Esophagus muscularis mucosa (tissue), 4 donors: ENCODE measurements around the gene ELAPOR2. TPM values are rescaled to one million over a fixed set of nuclear protein-coding genes. Genes with fewer than 3 reads are reported as not detected.

Source experiments
- DNase-seq: peaks from one replicate; pipeline ENCODE4 v3.0.0-alpha.2; 2017; ENCODE audit errors: extremely low spot score
- H3K27ac ChIP-seq, 4 donors: fragments of 200-600 bp; sonication (generic); replicated peaks in 1 of 4; 1 replicate in 3 of 4; 2 replicates in 1 of 4; pipeline ENCODE4 v1.5.1; 2016 to 2019; ENCODE audit warnings: mild to moderate bottlenecking in 1 of 4
- H3K27me3 ChIP-seq, 4 donors: fragments of 200-600 bp; sonication (generic); one replicate each; pipeline versions ENCODE4 v1.5.1 to v1.6.0; 2016 to 2019
- H3K36me3 ChIP-seq, 4 donors: fragments of 200-600 bp; sonication (generic); one replicate each; pipeline ENCODE4 v1.5.1; 2016 to 2019
- H3K4me1 ChIP-seq, 4 donors: fragments of 200-600 bp; sonication (generic); one replicate each; pipeline ENCODE4 v1.5.1; 2016 to 2019
- H3K4me3 ChIP-seq, 4 donors: fragments of 200-600 bp; sonication (generic); 1 replicate in 2 of 4; 2 replicates in 2 of 4; pipeline ENCODE4 v1.5.1; 2016 to 2019; ENCODE audit warnings: mild to moderate bottlenecking in 4 of 4, moderate library complexity in 1 of 4
- H3K9me3 ChIP-seq, 4 donors: fragments of 200-600 bp; sonication (generic); 1 replicate in 3 of 4; 2 replicates in 1 of 4; pipeline ENCODE4 v1.5.1; 2016 to 2019
- CTCF ChIP-seq, 3 experiments: fragments of 200-600 bp in 2 of 3; fragments of 450-650 bp in 1 of 3; sonication (generic) in 2 of 3; IDR thresholded peaks; one replicate each; pipeline ENCODE4 v1.5.1; 2017 to 2019; ENCODE audit warnings: antibody characterized with exemption in 3 of 3, mild to moderate bottlenecking in 2 of 3, moderate library complexity in 1 of 3
- EP300 ChIP-seq: sonication (generic); formaldehyde crosslinking; IDR thresholded peaks from one replicate; pipeline ENCODE4 v1.6.1; 2017; ENCODE audit warnings: antibody characterized with exemption
- POLR2A ChIP-seq: fragments of 450-650 bp; IDR thresholded peaks from one replicate; pipeline ENCODE4 v1.6.1; 2017; ENCODE audit warnings: antibody characterized with exemption, moderate library complexity, mild to moderate bottlenecking, low read depth
- POLR2AphosphoS5 ChIP-seq, 2 donors: sonication (generic); formaldehyde crosslinking; IDR thresholded peaks; one replicate each; pipeline ENCODE4 v1.6.1; 2017; ENCODE audit warnings: antibody characterized with exemption in 2 of 2
- WGBS: methylation state at CpG from one replicate; pipeline ENCODE4 v1.1.5; 2018; 5-methylcytosine and 5-hydroxymethylcytosine counted together
- intact Hi-C: fragments of 100-400 bp; cut with DNase I; formaldehyde crosslinking; loops from one replicate; pipeline ENCODE4 v1.15.1; 2023
- total RNA-seq, 4 donors: library from RNA; depleted of rRNA; stranded (reverse); fragments of >200 nt; gene quantifications; one replicate each; pipeline versions ENCODE4 v1.1.0 to v1.2.1, GENCODE V29; 2016

Gene ELAPOR2
- total RNA-seq, 4 donors from 2014 or later = 17.7 to 20.7 (median 19.8) TPM

DNA sequence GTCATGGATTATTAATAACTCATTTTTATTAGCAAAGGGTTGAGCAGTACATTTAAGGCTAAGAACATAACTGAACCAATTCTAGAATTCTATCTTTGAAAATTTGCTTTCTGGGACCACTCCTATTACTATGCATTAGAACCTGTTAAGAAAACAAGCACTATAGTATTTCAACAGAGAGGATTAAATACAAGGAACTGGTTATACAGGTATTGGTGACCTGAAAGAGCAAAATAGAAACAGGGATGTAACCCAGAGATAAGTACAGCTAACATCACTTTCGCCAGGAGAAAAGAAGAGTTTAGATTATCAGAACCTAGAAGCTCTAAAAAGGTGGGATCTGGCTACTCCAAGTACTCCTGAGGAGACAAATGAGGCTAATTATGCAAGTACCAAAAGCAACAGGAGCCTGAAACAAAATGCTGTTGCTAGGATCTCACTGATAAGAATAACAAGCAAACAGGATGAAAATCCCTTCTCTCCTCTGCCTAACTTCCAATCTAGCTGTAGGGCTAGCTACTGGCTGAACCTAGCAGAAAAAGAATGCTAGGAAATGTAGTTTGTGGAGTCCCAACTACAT, 32.1 kb upstream of the ELAPOR2 start:
- intact Hi-C loops = no loop called here
- 83% methylated on average over 1 of the region's 1 CpG for WGBS
- no peaks in the 10 kb centered on the region for H3K9me3 ChIP-seq
- H3K27me3 ChIP-seq = no peaks in the 10 kb centered on the region
- no peak overlapping the region for H3K4me3 ChIP-seq
- H3K27ac ChIP-seq = no peak overlapping the region
- TF ChIP-seq POLR2AphosphoS5 (IDR thresholded peaks at IDR 0.05) (no peak), POLR2A (no peak), CTCF (IDR thresholded peaks at IDR 0.05) (no peak), EP300 (no peak)
- no peaks in the 10 kb centered on the region for H3K4me1 ChIP-seq
- no peak for DNase-seq
- H3K36me3 ChIP-seq = no peaks in the 10 kb centered on the region

- Histone ChIP-seq H3K27me3 (no peaks in the 10 kb centered on the region), H3K27ac (no peak overlapping the region), H3K4me1 (no peaks in the 10 kb centered on the region), H3K4me3 (no peak overlapping the region), H3K9me3 (no peaks in the 10 kb centered on the region), H3K36me3 (no peaks in the 10 kb centered on the region)
- intact Hi-C loops = no loop called here
- DNase-seq = no peak
- TF ChIP-seq POLR2A = no peak
- TF ChIP-seq POLR2AphosphoS5 (IDR thresholded peaks at IDR 0.05) = no peak
- no peak for TF ChIP-seq EP300
- TF ChIP-seq CTCF (IDR thresholded peaks at IDR 0.05) = no peak
- WGBS = 81% methylated on average over 5 of the region's 5 CpGs
Measured at GRCh38 chr7:87083865-87084519, 24.5 kb upstream of the ELAPOR2 start.

DNA sequence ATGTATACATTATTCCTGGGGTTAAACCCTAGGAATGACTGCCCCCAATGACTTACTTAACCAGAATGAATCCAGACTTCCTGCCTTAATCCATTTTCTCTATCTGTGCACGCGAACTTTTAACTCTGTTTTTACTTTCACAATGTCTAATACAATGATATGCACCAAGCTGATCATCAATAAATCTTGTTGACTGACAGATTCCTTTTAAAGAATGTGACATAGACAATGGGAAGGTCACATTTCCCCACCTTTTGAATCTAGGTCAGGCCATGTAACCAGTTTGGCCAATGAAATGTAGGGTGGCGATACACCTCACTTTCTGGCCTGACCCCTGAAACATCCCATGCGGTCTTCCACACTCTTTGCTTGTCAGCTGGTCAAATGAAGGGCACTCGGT, 23.2 kb upstream of the ELAPOR2 start:
- H3K9me3 ChIP-seq = no peaks in the 10 kb centered on the region
- intact Hi-C loops = no loop called here

GRCh38 chr7:87075671-87076404, 16.4 kb upstream of the ELAPOR2 start:
- intact Hi-C loops = no loop called here
- Histone ChIP-seq H3K27me3 (no peaks in the 10 kb centered on the region), H3K9me3 (no peaks in the 10 kb centered on the region), H3K4me1 (no peaks in the 10 kb centered on the region), H3K27ac (no peak overlapping the region), H3K4me3 (no peak overlapping the region), H3K36me3 (no peaks in the 10 kb centered on the region)
- no peak for DNase-seq
- 63% methylated on average over 2 of the region's 2 CpGs for WGBS
- TF ChIP-seq POLR2A (no peak), CTCF (IDR thresholded peaks at IDR 0.05) (no peak), POLR2AphosphoS5 (IDR thresholded peaks at IDR 0.05) (no peak), EP300 (no peak)

More for the DNA sequence above, 23.2 kb upstream of the ELAPOR2 start:
- no peak for DNase-seq
- WGBS = 98% methylated on average over 5 of the region's 5 CpGs
- Histone ChIP-seq H3K4me1 (no peaks in the 10 kb centered on the region), H3K27ac (no peak overlapping the region), H3K4me3 (no peak overlapping the region), H3K27me3 (no peaks in the 10 kb centered on the region), H3K36me3 (no peaks in the 10 kb centered on the region)
- TF ChIP-seq POLR2A (no peak), EP300 (no peak), POLR2AphosphoS5 (IDR thresholded peaks at IDR 0.05) (no peak), CTCF (IDR thresholded peaks at IDR 0.05) (no peak)
